Neuronal stem cell (in vitro differentiated cells): ENCODE results near the gene CCDC51.

ENCODE experiments used
- DNase-seq: peaks from one replicate; pipeline ENCODE4 v3.0.0-alpha.2; 2013; ENCODE audit warnings: low spot score
- H2AFZ ChIP-seq: one replicate; pipeline ENCODE4 v1.6.1; 2013; ENCODE audit warnings: mild to moderate bottlenecking, low read length, inconsistent platforms
- H2AK5ac ChIP-seq: 2 replicates; pipeline ENCODE4 v1.6.1; 2013; ENCODE audit warnings: low read depth, mild to moderate bottlenecking, inconsistent platforms, low read length, moderate library complexity, mixed read lengths
- H2BK120ac ChIP-seq: 2 replicates; pipeline ENCODE4 v1.6.1; 2013; ENCODE audit warnings: low read depth, mild to moderate bottlenecking, inconsistent platforms, low read length, moderate library complexity, mixed read lengths
- H2BK12ac ChIP-seq: one replicate; pipeline ENCODE4 v1.6.1; 2013; ENCODE audit warnings: low read length, inconsistent platforms
- H2BK15ac ChIP-seq: 2 replicates; pipeline ENCODE4 v1.6.1; 2013; ENCODE audit warnings: mild to moderate bottlenecking, low read length, inconsistent platforms, mixed read lengths
- H2BK5ac ChIP-seq: one replicate; pipeline ENCODE4 v1.6.1; 2013; ENCODE audit warnings: inconsistent platforms, mild to moderate bottlenecking, low read length, moderate library complexity
- H3K14ac ChIP-seq: one replicate; pipeline ENCODE4 v1.6.1; 2013; ENCODE audit warnings: low read length, inconsistent platforms
- H3K18ac ChIP-seq: 2 replicates; pipeline ENCODE4 v1.6.1; 2013; ENCODE audit warnings: low read length, inconsistent platforms
- H3K23ac ChIP-seq: 2 replicates; pipeline ENCODE4 v1.6.1; 2013; ENCODE audit warnings: low read depth, mild to moderate bottlenecking, mixed read lengths, low read length, inconsistent platforms; ENCODE audit not compliant: poor library complexity
- H3K27ac ChIP-seq: replicated peaks from 3 replicates; pipeline ENCODE4 v1.5.1; 2013; ENCODE audit warnings: low read length, inconsistent platforms
- H3K27me3 ChIP-seq, 3 experiments: 2 replicates each; pipeline ENCODE4 v1.6.1; 2013; ENCODE audit warnings: low read length in 3 of 3, mild to moderate bottlenecking in 2 of 3, inconsistent platforms in 1 of 3, low read depth in 1 of 3, mixed read lengths in 1 of 3, moderate library complexity in 1 of 3; ENCODE audit not compliant: control insufficient read depth in 3 of 3, insufficient read depth in 3 of 3
- H3K36me3 ChIP-seq, 2 donors: replicated peaks in 1 of 2; 2 replicates each; pipeline ENCODE4 v1.6.1; 2013; ENCODE audit warnings: low read length in 2 of 2; ENCODE audit not compliant: control insufficient read depth in 2 of 2, insufficient read depth in 2 of 2
- H3K4ac ChIP-seq: 2 replicates; pipeline ENCODE4 v1.6.1; 2013; ENCODE audit warnings: inconsistent platforms, mild to moderate bottlenecking, low read length, moderate library complexity
- H3K4me1 ChIP-seq, 2 donors: 1 replicate in 1 of 2; 2 replicates in 1 of 2; pipeline ENCODE4 v1.6.1; 2013; ENCODE audit warnings: low read length in 2 of 2, low read depth in 1 of 2; ENCODE audit not compliant: control insufficient read depth in 2 of 2, insufficient read depth in 1 of 2
- H3K4me2 ChIP-seq: one replicate; pipeline ENCODE4 v1.6.1; 2013; ENCODE audit warnings: mild to moderate bottlenecking, low read length, inconsistent platforms; ENCODE audit not compliant: insufficient read depth, poor library complexity, severe bottlenecking
- H3K4me3 ChIP-seq, 2 donors: 2 replicates each; pipeline ENCODE4 v1.5.1; 2013; ENCODE audit warnings: low read length in 2 of 2, mild to moderate bottlenecking in 2 of 2, inconsistent platforms in 1 of 2, moderate library complexity in 1 of 2
- H3K79me1 ChIP-seq: one replicate; pipeline ENCODE4 v1.6.1; 2013; ENCODE audit warnings: low read depth, mild to moderate bottlenecking, inconsistent platforms, low read length, moderate library complexity
- H3K9ac ChIP-seq: one replicate; pipeline ENCODE4 v1.6.1; 2013; ENCODE audit warnings: mild to moderate bottlenecking, low read depth, low read length, inconsistent platforms; ENCODE audit not compliant: poor library complexity
- H3K9me3 ChIP-seq, 2 donors: replicated peaks in 1 of 2; 2 replicates each; pipeline versions ENCODE3 to v1.6.1; 2013; ENCODE audit warnings: low read length in 2 of 2, mild to moderate bottlenecking in 2 of 2, inconsistent platforms in 1 of 2, low read depth in 1 of 2, mixed read lengths in 1 of 2, moderate library complexity in 1 of 2; ENCODE audit not compliant: control insufficient read depth in 2 of 2, insufficient read depth in 1 of 2
- H4K8ac ChIP-seq: one replicate; pipeline ENCODE4 v1.6.1; 2013; ENCODE audit warnings: low read depth, mild to moderate bottlenecking, inconsistent platforms, low read length, moderate library complexity
- H4K91ac ChIP-seq: one replicate; pipeline ENCODE4 v1.6.1; 2013; ENCODE audit warnings: low read length, low read depth, mild to moderate bottlenecking, inconsistent platforms; ENCODE audit not compliant: poor library complexity
- WGBS, 2 donors: extraction: QIAGEN DNeasy Blood & Tissue Kit; methylation state at CpG; one replicate each; pipeline ENCODE4 v1.1.7; 2013; ENCODE audit warnings: missing lambda C conversion rate in 2 of 2, mixed read lengths in 1 of 2; ENCODE audit not compliant: insufficient read length in 2 of 2, insufficient replicate concordance in 1 of 2; ENCODE audit errors: extremely low coverage in 2 of 2; 5-methylcytosine and 5-hydroxymethylcytosine counted together

CCDC51 gene

DNA sequence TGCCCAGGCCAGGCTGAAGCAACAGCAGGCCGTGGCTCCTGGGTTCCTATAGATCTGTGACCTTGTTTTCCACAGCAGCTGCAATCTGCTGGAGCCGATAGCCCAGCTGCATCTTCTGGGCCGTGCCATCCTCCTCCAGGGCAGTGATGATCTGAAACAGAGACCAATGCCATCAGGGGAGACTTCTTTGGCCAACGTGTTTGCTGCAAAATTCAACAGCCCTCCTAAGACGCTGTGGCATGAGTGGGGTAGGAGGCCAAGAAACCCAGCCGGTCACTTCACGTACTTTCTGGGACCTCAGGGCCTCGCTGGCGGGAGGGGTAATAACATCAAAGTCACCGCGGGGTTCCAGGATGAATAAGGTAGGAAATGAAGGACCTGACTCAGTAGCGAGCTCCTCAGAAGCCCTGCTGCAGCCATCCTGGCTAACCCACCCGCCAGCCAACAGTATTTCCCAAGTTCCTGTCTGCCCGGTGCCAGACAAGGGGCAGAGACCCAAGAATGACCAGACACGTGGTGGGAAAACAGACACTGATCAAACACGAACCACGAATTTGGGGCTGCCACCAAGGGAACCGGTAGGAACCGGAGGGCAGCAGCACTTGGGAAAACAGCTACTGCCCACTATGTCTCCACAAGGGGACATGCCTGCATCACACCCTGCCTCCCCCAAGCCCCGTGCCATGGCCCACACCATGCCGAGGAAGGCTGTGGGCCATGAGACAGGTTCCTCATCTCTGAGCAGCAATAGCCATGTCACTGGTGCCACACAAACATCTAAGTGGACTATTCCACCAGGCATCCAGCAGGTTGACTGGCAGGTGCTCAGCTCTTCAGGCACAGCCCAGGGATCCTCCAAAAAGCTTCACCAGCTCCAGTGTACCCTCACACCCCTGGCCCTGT lies 35.2 kb downstream of the CCDC51 start:
- WGBS, 2 donors = no CpG with 5 or more reads among the region's 21 CpGs
- H3K36me3 ChIP-seq = peaks cover 59 to 81% of the 10 kb centered on the region in 2 donors
- no peaks in the 10 kb centered on the region for H3K4me1 ChIP-seq
- H3K4ac ChIP-seq = no peak overlapping the region
- DNase-seq = no peak
- no peak overlapping the region for H3K4me2 ChIP-seq
- no peaks in the 10 kb centered on the region for H3K27me3 ChIP-seq
- H3K23ac ChIP-seq = peak overlapping the region; percentile 53
- H4K91ac ChIP-seq = no peak overlapping the region
- H2AK5ac ChIP-seq = no peak overlapping the region
- no peak overlapping the region for H3K18ac ChIP-seq
- H2BK12ac ChIP-seq = no peak overlapping the region
- H3K79me1 ChIP-seq = peaks cover 4% of the 10 kb centered on the region
- H3K4me3 ChIP-seq = no peak overlapping the region
- H2AFZ ChIP-seq = no peak overlapping the region
- H2BK120ac ChIP-seq = no peak overlapping the region
- H2BK15ac ChIP-seq = no peak overlapping the region
- H3K14ac ChIP-seq = no peak overlapping the region
- H2BK5ac ChIP-seq = no peak overlapping the region
- H3K27ac ChIP-seq = no peak overlapping the region
- peaks cover 0 to 1% of the 10 kb centered on the region in 2 donors for H3K9me3 ChIP-seq
- H4K8ac ChIP-seq = no peak overlapping the region
- H3K9ac ChIP-seq = no peak overlapping the region

DNA sequence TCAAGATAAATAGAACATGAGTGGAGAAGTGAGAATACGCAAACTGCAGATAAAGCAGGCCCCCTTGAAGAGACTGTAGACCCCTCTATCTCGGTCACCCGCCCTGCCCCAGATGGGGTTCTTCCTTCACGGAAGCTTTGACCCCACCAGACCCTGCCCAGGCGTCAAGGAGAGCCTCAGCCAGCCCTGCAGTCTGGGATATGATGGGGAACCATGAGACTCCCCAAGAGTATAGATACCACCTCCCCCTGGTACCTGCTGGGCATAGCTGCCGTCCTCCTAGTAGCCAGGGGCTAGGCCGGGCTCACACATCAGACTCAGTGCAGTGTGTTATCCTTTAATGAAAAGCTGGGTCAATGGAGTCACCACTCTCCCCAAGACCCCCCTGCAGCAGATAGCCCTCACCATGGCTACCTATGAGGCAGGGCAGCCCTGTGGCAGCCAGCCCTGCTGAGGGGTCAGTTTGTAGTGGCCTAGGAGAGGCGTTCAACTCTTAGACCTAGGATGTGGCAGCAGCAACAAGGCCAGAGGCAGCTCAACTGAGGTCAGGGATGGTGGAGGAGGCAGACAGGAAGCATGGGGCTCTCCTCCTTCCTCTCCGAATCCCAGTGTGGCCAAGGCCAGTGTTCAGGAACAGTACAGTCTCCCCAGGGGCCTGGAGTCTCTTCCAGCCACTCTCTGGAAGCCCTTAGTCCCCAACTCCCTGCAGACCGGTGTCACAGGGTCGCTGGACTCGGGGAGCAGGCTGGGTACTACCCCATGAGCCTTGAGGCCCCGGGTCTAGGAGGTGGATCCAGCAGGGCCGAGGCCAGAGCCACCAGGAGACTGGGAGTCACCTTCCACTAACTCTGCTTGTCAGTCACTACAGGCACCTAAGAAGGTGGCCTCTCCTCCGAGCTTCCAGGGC lies 36.1 kb downstream of the CCDC51 start:
- Histone ChIP-seq H3K4me1 (no peaks in the 10 kb centered on the region), H4K8ac (no peak overlapping the region), H3K36me3 (peaks cover 51 to 72% of the 10 kb centered on the region in 2 donors), H3K9me3 (peaks cover 0 to 1% of the 10 kb centered on the region in 2 donors), H3K18ac (no peak overlapping the region), H2AFZ (no peak overlapping the region), H3K9ac (no peak overlapping the region), H3K23ac (no peak overlapping the region), H3K27me3 (no peaks in the 10 kb centered on the region), H2BK12ac (no peak overlapping the region), H3K79me1 (peaks cover 2% of the 10 kb centered on the region), H3K4ac (no peak overlapping the region), H3K27ac (no peak overlapping the region), H2BK120ac (no peak overlapping the region), H2AK5ac (no peak overlapping the region), H3K14ac (no peak overlapping the region), H3K4me2 (no peak overlapping the region), H2BK15ac (no peak overlapping the region), H2BK5ac (no peak overlapping the region), H4K91ac (no peak overlapping the region), H3K4me3 (no peak overlapping the region)
- no CpG with 5 or more reads among the region's 15 CpGs for WGBS, 2 donors
- DNase-seq = no peak

DNA sequence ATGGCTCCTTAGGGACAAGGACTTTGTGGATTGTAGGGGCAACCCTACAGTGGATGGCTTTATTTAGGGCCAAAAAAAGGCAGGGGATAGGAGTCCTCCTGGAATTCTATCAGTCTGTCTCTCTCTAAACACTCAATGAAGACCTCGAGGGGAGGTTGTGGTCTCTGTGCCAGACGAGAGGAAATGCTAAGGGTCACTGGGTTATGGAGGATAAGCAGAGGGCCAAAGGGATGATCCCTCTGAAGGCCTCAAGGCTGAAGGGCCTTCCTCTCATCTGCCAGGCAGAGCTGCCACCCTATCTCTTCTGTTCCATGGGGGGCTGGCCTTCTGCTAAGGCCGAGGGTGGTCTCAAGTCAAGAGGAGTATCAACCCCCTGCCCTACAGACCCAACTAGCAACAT lies 37.0 kb downstream of the CCDC51 start:
- no peak overlapping the region for H3K4me3 ChIP-seq
- no peak overlapping the region for H3K4me2 ChIP-seq
- H2AK5ac ChIP-seq = no peak overlapping the region
- H3K79me1 ChIP-seq = peaks cover 2% of the 10 kb centered on the region
- H2BK120ac ChIP-seq = no peak overlapping the region
- H3K27me3 ChIP-seq = no peaks in the 10 kb centered on the region
- no peak overlapping the region for H3K14ac ChIP-seq
- H2AFZ ChIP-seq = no peak overlapping the region
- peaks cover 0 to 1% of the 10 kb centered on the region in 2 donors for H3K9me3 ChIP-seq
- WGBS, 2 donors = no CpG with 5 or more reads among the region's 3 CpGs
- no peak overlapping the region for H2BK12ac ChIP-seq
- no peak overlapping the region for H2BK5ac ChIP-seq
- no peak overlapping the region for H3K9ac ChIP-seq
- no peak overlapping the region for H3K23ac ChIP-seq
- H3K4ac ChIP-seq = no peak overlapping the region
- no peaks in the 10 kb centered on the region for H3K4me1 ChIP-seq
- H4K8ac ChIP-seq = no peak overlapping the region
- H3K36me3 ChIP-seq = peaks cover 44 to 64% of the 10 kb centered on the region in 2 donors
- DNase-seq = no peak
- H4K91ac ChIP-seq = no peak overlapping the region
- H3K27ac ChIP-seq = no peak overlapping the region
- H3K18ac ChIP-seq = no peak overlapping the region
- H2BK15ac ChIP-seq = no peak overlapping the region

DNA sequence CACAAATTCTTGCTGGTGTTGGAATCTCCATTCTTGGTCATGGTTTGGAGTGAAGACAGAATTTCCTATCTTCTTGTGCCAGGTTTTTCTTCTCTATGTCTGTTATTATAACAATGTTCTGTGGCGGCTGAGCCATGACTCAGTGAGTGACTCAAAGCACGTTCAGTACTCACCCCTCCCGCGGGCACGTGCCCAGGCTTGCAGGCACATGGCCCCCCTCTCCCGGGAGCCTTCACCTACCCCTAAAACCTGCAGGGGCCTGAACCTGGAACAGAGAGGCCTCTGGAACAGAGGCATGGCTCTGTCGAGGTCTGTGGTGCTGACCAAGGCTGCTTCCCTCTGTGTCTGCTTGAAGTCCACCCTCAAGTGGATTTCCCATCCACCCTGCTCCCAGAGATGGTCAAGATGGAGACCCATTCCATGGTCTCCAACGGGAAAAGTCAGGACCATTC lies 37.6 kb downstream of the CCDC51 start:
- Histone ChIP-seq H3K27ac (no peak overlapping the region), H2AK5ac (no peak overlapping the region), H3K9me3 (peaks cover 0 to 1% of the 10 kb centered on the region in 2 donors), H4K8ac (no peak overlapping the region), H2BK15ac (no peak overlapping the region), H2AFZ (no peak overlapping the region), H3K4me1 (no peaks in the 10 kb centered on the region), H3K4me3 (no peak overlapping the region), H3K4me2 (no peak overlapping the region), H3K36me3 (peaks cover 41 to 58% of the 10 kb centered on the region in 2 donors), H3K4ac (no peak overlapping the region), H2BK120ac (no peak overlapping the region), H2BK12ac (no peak overlapping the region), H2BK5ac (no peak overlapping the region), H3K9ac (no peak overlapping the region), H3K79me1 (peaks cover 2% of the 10 kb centered on the region), H3K23ac (no peak overlapping the region), H3K27me3 (no peaks in the 10 kb centered on the region), H3K14ac (no peak overlapping the region), H4K91ac (no peak overlapping the region), H3K18ac (no peak overlapping the region)
- no CpG with 5 or more reads among the region's 8 CpGs for WGBS, 2 donors
- DNase-seq = no peak
